ACC112 (cell line): Measurements from ENCODE around the gene ASB6.

Experiments used
- H2AFZ ChIP-seq: fragments of 200-600 bp; sonication (generic); one replicate; pipeline ENCODE4 v1.6.0; 2017; ENCODE audit warnings: antibody characterized with exemption, low read length; ENCODE audit not compliant: unreplicated experiment
- H3K27ac ChIP-seq: fragments of 200-600 bp; sonication (generic); 2 replicates; pipeline ENCODE4 v1.5.1; 2014; ENCODE audit warnings: low read depth, mild to moderate bottlenecking, antibody characterized with exemption, low read length, moderate library complexity
- H3K27me3 ChIP-seq: fragments of 200-600 bp; sonication (generic); 2 replicates; pipeline ENCODE4 v1.6.1; 2014; ENCODE audit warnings: mild to moderate bottlenecking, antibody characterized with exemption, low read length, moderate library complexity, mixed read lengths; ENCODE audit not compliant: insufficient read depth
- H3K36me3 ChIP-seq: fragments of 200-600 bp; sonication (generic); 2 replicates; pipeline ENCODE4 v1.6.1; 2016; ENCODE audit warnings: mild to moderate bottlenecking, antibody characterized with exemption, low read length, moderate library complexity, mixed read lengths; ENCODE audit not compliant: insufficient read depth
- H3K4me1 ChIP-seq: fragments of 200-600 bp; sonication (generic); one replicate; pipeline ENCODE4 v1.6.1; 2016; ENCODE audit warnings: low read length, mixed read lengths; ENCODE audit not compliant: insufficient read depth, unreplicated experiment, control insufficient read depth
- H3K4me3 ChIP-seq: fragments of 200-600 bp; sonication (generic); 2 replicates; pipeline ENCODE4 v1.5.1; 2014; ENCODE audit warnings: mild to moderate bottlenecking, low read depth, low read length
- H3K79me2 ChIP-seq: fragments of 200-600 bp; sonication (generic); one replicate; pipeline ENCODE4 v1.6.0; 2016; ENCODE audit warnings: low read length; ENCODE audit not compliant: control insufficient read depth, unreplicated experiment, insufficient read depth

The ASB6 gene

GRCh38 chr9:129641750-129642585, at the start of gene ASB6:
ASB6 (minus strand) TSS chr9:129642151; CDS start chr9:129641999, 152 bp downstream.
- Histone ChIP-seq H2AFZ (peak within 1 kb of the TSS; percentile 71), H3K36me3 (peaks cover 8% of the 10 kb centered on the region; the same call in 1 of the 2 replicates), H3K27ac (peak within 1 kb of the TSS; percentile 75), H3K79me2 (peaks cover 32% of the 10 kb centered on the region), H3K4me3 (peak within 1 kb of the TSS; percentile 98), H3K4me1 (peaks cover 18% of the 10 kb centered on the region), H3K27me3 (no peaks in the 10 kb centered on the region)

- H2AFZ ChIP-seq: no peak overlapping the region
- H3K36me3 ChIP-seq: no peaks in the 10 kb centered on the region; the same call in 1 of the 2 replicates
- H3K4me1 ChIP-seq: peaks cover 9% of the 10 kb centered on the region
- H3K27me3 ChIP-seq: no peaks in the 10 kb centered on the region
- peaks cover 4% of the 10 kb centered on the region for H3K79me2 ChIP-seq
- H3K4me3 ChIP-seq: no peak overlapping the region
- H3K27ac ChIP-seq: no peak overlapping the region
Observed at GRCh38 chr9:129688285-129689043, 46.5 kb upstream of the ASB6 start.

GRCh38 chr9:129687391-129687790, 45.4 kb upstream of the ASB6 start:
- Histone ChIP-seq H3K36me3 (no peaks in the 10 kb centered on the region; the same call in 1 of the 2 replicates), H3K27me3 (no peaks in the 10 kb centered on the region), H2AFZ (no peak overlapping the region), H3K27ac (no peak overlapping the region), H3K4me1 (peaks cover 9% of the 10 kb centered on the region), H3K4me3 (no peak overlapping the region), H3K79me2 (peaks cover 4% of the 10 kb centered on the region)

- H3K36me3 ChIP-seq: no peaks in the 10 kb centered on the region
- H3K27me3 ChIP-seq: no peaks in the 10 kb centered on the region
- peaks cover 4% of the 10 kb centered on the region for H3K79me2 ChIP-seq
- no peak overlapping the region for H2AFZ ChIP-seq
- peaks cover 9% of the 10 kb centered on the region for H3K4me1 ChIP-seq
- H3K4me3 ChIP-seq: no peak overlapping the region
- no peak overlapping the region for H3K27ac ChIP-seq
Observed at GRCh38 chr9:129686736-129687135, 44.8 kb upstream of the ASB6 start.

GRCh38 chr9:129685933-129686259, 43.9 kb upstream of the ASB6 start:
- peaks cover 9% of the 10 kb centered on the region for H3K4me1 ChIP-seq
- H2AFZ ChIP-seq: no peak overlapping the region
- H3K27ac ChIP-seq: no peak overlapping the region
- H3K36me3 ChIP-seq: no peaks in the 10 kb centered on the region
- no peak overlapping the region for H3K4me3 ChIP-seq
- no peaks in the 10 kb centered on the region for H3K27me3 ChIP-seq
- H3K79me2 ChIP-seq: peaks cover 4% of the 10 kb centered on the region

GRCh38 chr9:129685220-129685932, 43.4 kb upstream of the ASB6 start:
- H3K4me1 ChIP-seq: peaks cover 9% of the 10 kb centered on the region
- H2AFZ ChIP-seq: no peak overlapping the region
- H3K27ac ChIP-seq: no peak overlapping the region
- H3K36me3 ChIP-seq: no peaks in the 10 kb centered on the region
- no peaks in the 10 kb centered on the region for H3K27me3 ChIP-seq
- H3K79me2 ChIP-seq: peaks cover 4% of the 10 kb centered on the region
- no peak overlapping the region for H3K4me3 ChIP-seq

GRCh38 chr9:129682381-129682780, 40.4 kb upstream of the ASB6 start:
- Histone ChIP-seq H3K4me3 (no peak overlapping the region), H3K4me1 (peaks cover 9% of the 10 kb centered on the region), H3K27me3 (no peaks in the 10 kb centered on the region), H3K79me2 (peaks cover 5% of the 10 kb centered on the region), H3K36me3 (no peaks in the 10 kb centered on the region), H3K27ac (no peak overlapping the region), H2AFZ (no peak overlapping the region)

- Histone ChIP-seq H3K79me2 (peaks cover 5% of the 10 kb centered on the region), H3K4me1 (peaks cover 9% of the 10 kb centered on the region), H3K4me3 (no peak overlapping the region), H3K27me3 (no peaks in the 10 kb centered on the region), H3K36me3 (no peaks in the 10 kb centered on the region), H2AFZ (no peak overlapping the region), H3K27ac (no peak overlapping the region)
Observed at GRCh38 chr9:129681924-129682323, 40.0 kb upstream of the ASB6 start.

- Histone ChIP-seq H3K27me3 (no peaks in the 10 kb centered on the region), H3K79me2 (peaks cover 12% of the 10 kb centered on the region), H3K27ac (no peak overlapping the region), H3K4me1 (no peaks in the 10 kb centered on the region), H3K36me3 (no peaks in the 10 kb centered on the region), H2AFZ (no peak overlapping the region), H3K4me3 (no peak overlapping the region)
Observed at GRCh38 chr9:129679537-129679936, 37.6 kb upstream of the ASB6 start.

GRCh38 chr9:129678844-129679243, 36.9 kb upstream of the ASB6 start:
- no peak overlapping the region for H3K4me3 ChIP-seq
- H3K4me1 ChIP-seq: no peaks in the 10 kb centered on the region
- no peaks in the 10 kb centered on the region for H3K36me3 ChIP-seq
- H3K27me3 ChIP-seq: no peaks in the 10 kb centered on the region
- no peak overlapping the region for H2AFZ ChIP-seq
- H3K27ac ChIP-seq: no peak overlapping the region
- H3K79me2 ChIP-seq: peaks cover 12% of the 10 kb centered on the region
